ENCODE measurements around the gene OPCML. TPM values are rescaled to one million over a fixed set of nuclear protein-coding genes. Genes with fewer than 3 reads are reported as not detected.

The OPCML gene
- total RNA-seq, 1 donor from 2014 or later = not detected

GRCh38 chr11:133492895-133493294 is 39.4 kb downstream of the OPCML start:
- H3K27ac ChIP-seq = no peak overlapping the region
- no peak for DNase-seq (ENCODE audit: low spot score in 2 of 2)
- H3K36me3 ChIP-seq = no peaks in the 10 kb centered on the region
- no peak for TF ChIP-seq CTCF (IDR thresholded peaks at IDR 0.05)
- H3K4me3 ChIP-seq = no peak overlapping the region
- H3K4me1 ChIP-seq = no peaks in the 10 kb centered on the region
- no peaks in the 10 kb centered on the region for H3K9me3 ChIP-seq
- no peaks in the 10 kb centered on the region for H3K27me3 ChIP-seq
- intact Hi-C loops (cut with DNase I) = no loop called here

- no peak overlapping the region for H3K4me3 ChIP-seq
- H3K9me3 ChIP-seq = no peaks in the 10 kb centered on the region
- no peaks in the 10 kb centered on the region for H3K36me3 ChIP-seq
- H3K4me1 ChIP-seq = no peaks in the 10 kb centered on the region
- no peak for TF ChIP-seq CTCF (IDR thresholded peaks at IDR 0.05)
- H3K27ac ChIP-seq = no peak overlapping the region
- intact Hi-C loops (cut with DNase I) = no loop called here
- no peak for DNase-seq (ENCODE audit: low spot score in 2 of 2)
- H3K27me3 ChIP-seq = no peaks in the 10 kb centered on the region
Observed at GRCh38 chr11:133491680-133492383, 40.5 kb downstream of the OPCML start.

GRCh38 chr11:133480722-133481121 is 51.6 kb downstream of the OPCML start:
- no peak overlapping the region for H3K4me3 ChIP-seq
- intact Hi-C loops (cut with DNase I) = no loop called here
- H3K27me3 ChIP-seq = no peaks in the 10 kb centered on the region
- no peak for TF ChIP-seq CTCF (IDR thresholded peaks at IDR 0.05)
- H3K36me3 ChIP-seq = no peaks in the 10 kb centered on the region
- no peaks in the 10 kb centered on the region for H3K9me3 ChIP-seq
- no peaks in the 10 kb centered on the region for H3K4me1 ChIP-seq
- DNase-seq (ENCODE audit: low spot score in 2 of 2) = no peak
- H3K27ac ChIP-seq = no peak overlapping the region

DNA sequence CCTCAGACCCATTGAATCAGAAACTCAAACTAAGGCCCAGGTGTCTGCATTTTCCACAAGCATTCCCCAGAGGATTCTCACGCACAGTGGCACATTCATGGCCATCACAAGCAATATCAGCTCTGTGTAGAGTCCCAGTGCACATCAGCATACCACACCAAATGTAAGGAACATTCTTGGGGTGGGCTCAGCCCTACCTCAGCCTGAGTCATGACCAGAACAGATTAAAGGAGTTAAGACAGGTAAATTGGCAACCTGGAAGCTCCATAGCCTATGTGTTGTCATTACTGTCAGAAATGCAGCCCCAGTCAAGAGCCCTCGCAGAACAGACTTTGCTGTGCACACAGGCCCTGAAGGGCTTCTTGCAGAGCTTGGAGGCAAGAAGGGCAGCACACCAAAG is 53.1 kb downstream of the OPCML start:
- no peak for DNase-seq (ENCODE audit: low spot score in 2 of 2)
- no peaks in the 10 kb centered on the region for H3K36me3 ChIP-seq
- H3K27ac ChIP-seq = no peak overlapping the region
- no peak overlapping the region for H3K4me3 ChIP-seq
- no peak for TF ChIP-seq CTCF (IDR thresholded peaks at IDR 0.05)
- no peaks in the 10 kb centered on the region for H3K4me1 ChIP-seq
- H3K27me3 ChIP-seq = no peaks in the 10 kb centered on the region
- no peaks in the 10 kb centered on the region for H3K9me3 ChIP-seq
- intact Hi-C loops (cut with DNase I) = no loop called here

- no peak for DNase-seq (ENCODE audit: low spot score in 2 of 2)
- intact Hi-C loops (cut with DNase I) = no loop called here
- TF ChIP-seq CTCF (IDR thresholded peaks at IDR 0.05) = no peak
Observed at GRCh38 chr11:133477251-133477625, 55.1 kb downstream of the OPCML start.

More at GRCh38 chr11:133477251-133477625, 55.1 kb downstream of the OPCML start:
- Histone ChIP-seq H3K4me1 (no peaks in the 10 kb centered on the region), H3K4me3 (no peak overlapping the region), H3K36me3 (no peaks in the 10 kb centered on the region), H3K27ac (no peak overlapping the region), H3K27me3 (no peaks in the 10 kb centered on the region), H3K9me3 (no peaks in the 10 kb centered on the region)
